SU-DHL-6 (cell line): ENCODE data around the gene GAPDH.

Experiments used
- H2AFZ ChIP-seq: fragments of 200-600 bp; sonication (generic); 2 replicates; pipeline ENCODE4 v1.6.1; 2014; ENCODE audit warnings: low read depth, mild to moderate bottlenecking, moderate library complexity, mixed read lengths, antibody characterized with exemption, low read length; ENCODE audit not compliant: severe bottlenecking
- H3F3A ChIP-seq: fragments of 200-600 bp; shearing (Covaris generic); 2 replicates; pipeline ENCODE4 v1.6.0; 2016; ENCODE audit warnings: antibody characterized with exemption, mild to moderate bottlenecking; ENCODE audit not compliant: insufficient read depth
- H3K27ac ChIP-seq: fragments of 200-600 bp; sonication (generic); 2 replicates; pipeline ENCODE4 v1.5.1; 2016; ENCODE audit warnings: low read depth, mild to moderate bottlenecking, low read length, moderate library complexity, mixed read lengths
- H3K27me3 ChIP-seq: fragments of 200-600 bp; sonication (generic), shearing (Covaris generic); 2 replicates; pipeline ENCODE4 v1.6.0; 2014; ENCODE audit warnings: mild to moderate bottlenecking, low read length
- H3K36me3 ChIP-seq: fragments of 200-600 bp; sonication (generic); 2 replicates; pipeline ENCODE4 v1.6.1; 2014; ENCODE audit warnings: mild to moderate bottlenecking, low read length, mixed read lengths
- H3K4me2 ChIP-seq: fragments of 300-600, 200-600 bp; shearing (Covaris generic), sonication (generic); 2 replicates; pipeline ENCODE4 v1.6.0; 2014; ENCODE audit warnings: low read length, low read depth, mild to moderate bottlenecking; ENCODE audit not compliant: poor library complexity, severe bottlenecking
- H3K4me3 ChIP-seq: fragments of 200-600 bp; sonication (generic); 2 replicates; pipeline ENCODE4 v1.5.1; 2014; ENCODE audit warnings: antibody characterized with exemption, low read length, mild to moderate bottlenecking, mixed read lengths; ENCODE audit not compliant: insufficient read depth, poor library complexity, severe bottlenecking
- H3K79me2 ChIP-seq: fragments of 200-600 bp; sonication (generic); 2 replicates; pipeline ENCODE4 v1.6.1; 2014; ENCODE audit warnings: mild to moderate bottlenecking, low read length, moderate library complexity; ENCODE audit not compliant: insufficient read depth
- H3K9ac ChIP-seq: fragments of 200-600 bp; sonication (generic); 2 replicates; pipeline ENCODE4 v1.7.0; 2014; ENCODE audit warnings: mild to moderate bottlenecking, low read length
- H3K9me2 ChIP-seq: fragments of 200-600 bp; sonication (generic); replicated peaks from 2 replicates; pipeline ENCODE4 v1.6.1; 2014; ENCODE audit warnings: low read length; ENCODE audit not compliant: insufficient read depth
- H3K9me3 ChIP-seq: fragments of 200-600 bp; sonication (generic); 2 replicates; pipeline ENCODE4 v1.6.1; 2014; ENCODE audit warnings: low read length, mixed read lengths; ENCODE audit not compliant: insufficient read depth
- H4K20me1 ChIP-seq: fragments of 200-600 bp; sonication (generic); 2 replicates; pipeline ENCODE4 v1.6.1; 2014; ENCODE audit warnings: low read depth, mild to moderate bottlenecking, antibody characterized with exemption, low read length, moderate library complexity, mixed read lengths
- CTCF ChIP-seq: fragments of 200-600 bp; sonication (generic); IDR thresholded peaks from one replicate; pipeline ENCODE4 v1.5.1; 2017; ENCODE audit warnings: antibody characterized with exemption, mild to moderate bottlenecking, low read length, moderate library complexity; ENCODE audit not compliant: insufficient read depth, poor library complexity, severe bottlenecking
- EZH2phosphoT487 ChIP-seq: fragments of 200-600 bp; sonication (generic), shearing (Covaris generic); conservative IDR thresholded peaks from 2 replicates; pipeline ENCODE4 v1.6.1; 2018; ENCODE audit warnings: mild to moderate bottlenecking, antibody characterized with exemption, low read length, moderate library complexity, mixed read lengths

GAPDH gene

DNA sequence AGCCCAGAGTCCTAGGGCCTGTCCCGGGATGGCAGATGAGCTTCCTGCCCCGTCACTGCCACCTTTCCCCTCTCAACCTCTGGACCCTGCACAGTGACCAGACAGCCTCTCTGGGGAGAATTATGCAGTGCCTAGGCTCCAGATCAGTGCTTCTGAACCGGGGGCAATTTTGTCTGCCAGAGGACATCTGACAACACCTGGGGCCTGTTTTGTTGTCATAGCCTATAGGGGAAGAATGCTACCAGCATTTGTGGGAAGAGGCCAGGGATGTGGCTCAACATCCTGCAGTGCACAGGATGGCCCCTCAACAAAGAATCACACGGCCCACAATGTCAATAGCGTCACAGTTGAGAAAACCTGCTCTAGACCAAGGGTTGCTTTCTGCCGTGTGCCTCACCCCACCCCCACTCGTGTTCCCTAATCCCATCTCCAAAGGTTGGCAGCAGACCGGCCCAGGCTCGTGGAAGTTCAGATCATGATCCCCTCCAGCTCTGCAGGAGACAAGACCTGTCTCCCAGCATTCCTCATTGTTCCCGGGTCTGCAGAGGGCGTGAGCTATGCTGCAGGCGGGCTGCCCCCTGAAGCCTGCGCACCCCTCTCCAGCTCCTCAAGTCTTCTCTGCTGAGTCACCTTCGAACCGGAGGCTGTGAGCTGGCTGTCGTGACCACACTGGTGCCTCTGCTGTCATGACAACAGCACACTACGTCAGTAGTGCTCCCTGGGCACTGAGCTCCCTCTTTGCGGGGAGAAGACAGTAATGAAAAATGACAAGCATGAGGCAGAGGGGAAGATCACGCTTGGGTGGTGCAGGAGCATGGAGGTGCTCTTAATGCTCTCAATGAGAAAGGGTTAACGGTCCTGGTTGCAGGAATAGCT is 2.0 kb upstream of the GAPDH start:
- Histone ChIP-seq H3K9me2 (no peaks in the 10 kb centered on the region), H3K9ac (peak overlapping the region; percentile 98), H3K36me3 (peaks cover 37% of the 10 kb centered on the region), H2AFZ (no peak overlapping the region), H3K4me3 (peak overlapping the region; percentile 73), H3K27me3 (no peaks in the 10 kb centered on the region), H3K27ac (peak overlapping the region; percentile 93), H4K20me1 (peaks cover 9% of the 10 kb centered on the region), H3F3A (peaks cover 59% of the 10 kb centered on the region), H3K4me2 (peak overlapping the region; percentile 72), H3K79me2 (peaks cover 31% of the 10 kb centered on the region), H3K9me3 (no peaks in the 10 kb centered on the region)
- TF ChIP-seq EZH2phosphoT487 (no peak), CTCF (no peak)

DNA sequence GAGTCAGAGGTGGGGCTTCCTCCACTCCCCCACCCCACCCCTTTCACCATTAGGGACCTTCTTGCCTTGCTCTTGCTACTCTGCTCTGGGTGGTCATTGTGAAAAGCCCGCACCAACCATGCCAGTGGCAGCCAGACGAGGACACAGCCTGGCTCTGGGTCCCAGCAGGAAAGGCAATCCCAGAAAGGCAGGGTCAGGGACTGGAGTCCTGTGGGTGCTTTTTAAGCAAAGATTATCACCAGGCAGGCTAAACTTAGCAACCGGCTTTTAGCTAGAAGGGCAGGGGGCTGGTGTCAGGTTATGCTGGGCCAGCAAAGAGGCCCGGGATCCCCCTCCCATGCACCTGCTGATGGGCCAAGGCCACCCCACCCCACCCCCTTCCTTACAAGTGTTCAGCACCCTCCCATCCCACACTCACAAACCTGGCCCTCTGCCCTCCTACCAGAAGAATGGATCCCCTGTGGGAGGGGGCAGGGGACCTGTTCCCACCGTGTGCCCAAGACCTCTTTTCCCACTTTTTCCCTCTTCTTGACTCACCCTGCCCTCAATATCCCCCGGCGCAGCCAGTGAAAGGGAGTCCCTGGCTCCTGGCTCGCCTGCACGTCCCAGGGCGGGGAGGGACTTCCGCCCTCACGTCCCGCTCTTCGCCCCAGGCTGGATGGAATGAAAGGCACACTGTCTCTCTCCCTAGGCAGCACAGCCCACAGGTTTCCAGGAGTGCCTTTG is 1.2 kb upstream of the GAPDH start:
- Histone ChIP-seq H3K27ac (peak overlapping the region; percentile 93), H3K9me2 (no peaks in the 10 kb centered on the region)

DNA sequence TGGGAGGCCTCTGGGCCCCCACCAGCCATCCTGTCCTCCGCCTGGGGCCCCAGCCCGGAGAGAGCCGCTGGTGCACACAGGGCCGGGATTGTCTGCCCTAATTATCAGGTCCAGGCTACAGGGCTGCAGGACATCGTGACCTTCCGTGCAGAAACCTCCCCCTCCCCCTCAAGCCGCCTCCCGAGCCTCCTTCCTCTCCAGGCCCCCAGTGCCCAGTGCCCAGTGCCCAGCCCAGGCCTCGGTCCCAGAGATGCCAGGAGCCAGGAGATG is 729 bp upstream of the GAPDH start:
- TF ChIP-seq CTCF: no peak
- TF ChIP-seq EZH2phosphoT487: no peak
- Histone ChIP-seq H4K20me1 (peaks cover 9% of the 10 kb centered on the region), H3F3A (peaks cover 72% of the 10 kb centered on the region), H3K27me3 (no peaks in the 10 kb centered on the region), H3K9me3 (no peaks in the 10 kb centered on the region), H3K4me3 (peak overlapping the region; percentile 73), H3K79me2 (peaks cover 31% of the 10 kb centered on the region), H3K4me2 (peak overlapping the region; percentile 72), H3K36me3 (peaks cover 36% of the 10 kb centered on the region), H3K9ac (peak overlapping the region; percentile 98), H3K27ac (peak overlapping the region; percentile 93), H3K9me2 (no peaks in the 10 kb centered on the region), H2AFZ (peak overlapping the region; percentile 22)

More for the DNA sequence above, 1.2 kb upstream of the GAPDH start:
- no peaks in the 10 kb centered on the region for H3K27me3 ChIP-seq
- H3K4me2 ChIP-seq: peak overlapping the region; percentile 72
- peak overlapping the region; percentile 22 for H2AFZ ChIP-seq
- H3K9ac ChIP-seq: peak overlapping the region; percentile 98
- H3K36me3 ChIP-seq: peaks cover 31% of the 10 kb centered on the region
- peaks cover 67% of the 10 kb centered on the region for H3F3A ChIP-seq
- peak overlapping the region; percentile 73 for H3K4me3 ChIP-seq
- TF ChIP-seq EZH2phosphoT487: no peak
- no peak for TF ChIP-seq CTCF
- peaks cover 9% of the 10 kb centered on the region for H4K20me1 ChIP-seq
- no peaks in the 10 kb centered on the region for H3K9me3 ChIP-seq
- peaks cover 31% of the 10 kb centered on the region for H3K79me2 ChIP-seq
